Peyer's patch (tissue), 4 donors: ENCODE data around the gene GPSM3.

Experiments
- POLR2A ChIP-seq, 2 donors: fragments of 450-650 bp; IDR thresholded peaks; one replicate each; pipeline ENCODE4 v1.5.1; 2017; ENCODE audit warnings: antibody characterized with exemption in 2 of 2, mild to moderate bottlenecking in 2 of 2, moderate library complexity in 2 of 2
- TF ChIP-seq, protein P1 (sequence below), 6 experiments: fragments of 450-650 bp in 4 of 6; fragments of 200-600 bp in 2 of 6; sonication (generic) in 1 of 6; IDR thresholded peaks; one replicate each; pipeline ENCODE4 v1.5.1; 2017 to 2019; ENCODE audit warnings: antibody characterized with exemption in 6 of 6, mild to moderate bottlenecking in 3 of 6, moderate library complexity in 1 of 6

DNA sequence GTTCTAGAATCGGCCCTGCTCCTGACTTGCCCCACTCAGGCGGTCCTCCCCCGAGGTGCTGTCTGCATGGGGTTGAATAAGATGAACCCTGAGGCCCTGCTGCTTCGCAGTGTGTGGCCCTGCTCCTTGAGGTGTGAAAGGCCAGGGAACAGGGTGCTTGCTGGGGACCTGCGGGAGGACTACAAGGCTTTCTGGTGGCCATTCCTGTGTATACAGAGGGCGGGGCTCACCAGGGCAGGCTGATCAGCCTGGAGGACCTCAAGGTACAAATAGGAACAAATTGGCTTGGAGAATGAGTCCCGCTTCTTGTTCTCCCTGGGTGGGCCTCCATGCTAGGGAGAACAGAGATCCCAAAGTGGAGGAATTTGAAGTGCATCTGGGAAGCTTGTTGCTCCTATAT lies 25.7 kb upstream of the GPSM3 start:
- TF ChIP-seq, protein P1, sequence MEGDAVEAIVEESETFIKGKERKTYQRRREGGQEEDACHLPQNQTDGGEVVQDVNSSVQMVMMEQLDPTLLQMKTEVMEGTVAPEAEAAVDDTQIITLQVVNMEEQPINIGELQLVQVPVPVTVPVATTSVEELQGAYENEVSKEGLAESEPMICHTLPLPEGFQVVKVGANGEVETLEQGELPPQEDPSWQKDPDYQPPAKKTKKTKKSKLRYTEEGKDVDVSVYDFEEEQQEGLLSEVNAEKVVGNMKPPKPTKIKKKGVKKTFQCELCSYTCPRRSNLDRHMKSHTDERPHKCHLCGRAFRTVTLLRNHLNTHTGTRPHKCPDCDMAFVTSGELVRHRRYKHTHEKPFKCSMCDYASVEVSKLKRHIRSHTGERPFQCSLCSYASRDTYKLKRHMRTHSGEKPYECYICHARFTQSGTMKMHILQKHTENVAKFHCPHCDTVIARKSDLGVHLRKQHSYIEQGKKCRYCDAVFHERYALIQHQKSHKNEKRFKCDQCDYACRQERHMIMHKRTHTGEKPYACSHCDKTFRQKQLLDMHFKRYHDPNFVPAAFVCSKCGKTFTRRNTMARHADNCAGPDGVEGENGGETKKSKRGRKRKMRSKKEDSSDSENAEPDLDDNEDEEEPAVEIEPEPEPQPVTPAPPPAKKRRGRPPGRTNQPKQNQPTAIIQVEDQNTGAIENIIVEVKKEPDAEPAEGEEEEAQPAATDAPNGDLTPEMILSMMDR (IDR thresholded peaks at IDR 0.05): no peak
- no peak for TF ChIP-seq POLR2A (IDR thresholded peaks at IDR 0.05)
